Neural cell (in vitro differentiated cells): ENCODE data around the gene TLR2. TPM values are rescaled to one million over a fixed set of nuclear protein-coding genes. Genes with fewer than 3 reads are reported as not detected.

Experiments used
- H2AFZ ChIP-seq: fragments of 200-600, 300-800 bp; sonication (generic), shearing (Covaris generic); 2 replicates; pipeline ENCODE4 v1.6.0; 2014; ENCODE audit warnings: low read depth, mild to moderate bottlenecking, antibody characterized with exemption, low read length, moderate library complexity
- H3F3A ChIP-seq: fragments of 200-600 bp; shearing (Covaris generic); 2 replicates; pipeline ENCODE4 v1.6.1; 2016; ENCODE audit warnings: mild to moderate bottlenecking, moderate library complexity, mixed read lengths, antibody characterized with exemption, low read length; ENCODE audit not compliant: insufficient read depth, poor library complexity, severe bottlenecking
- H3K27ac ChIP-seq: fragments of 200-600, 300-800 bp; sonication (generic), shearing (Covaris generic); 2 replicates; pipeline ENCODE4 v1.5.1; 2014; ENCODE audit warnings: mild to moderate bottlenecking, low read length, moderate library complexity
- H3K27me3 ChIP-seq: fragments of 300-800, 200-600 bp; sonication (generic), shearing (Covaris generic); 2 replicates; pipeline ENCODE4 v1.6.0; 2014; ENCODE audit warnings: mild to moderate bottlenecking, low read depth, low read length, moderate library complexity; ENCODE audit not compliant: insufficient read depth
- H3K36me3 ChIP-seq: fragments of 300-800, 200-600 bp; sonication (generic), shearing (Covaris generic); 2 replicates; pipeline ENCODE4 v1.5.1; 2014; ENCODE audit warnings: mild to moderate bottlenecking, antibody characterized with exemption, low read length, moderate library complexity; ENCODE audit not compliant: insufficient read depth
- H3K4me2 ChIP-seq: fragments of 300-800, 200-600 bp; sonication (generic), shearing (Covaris generic); 2 replicates; pipeline ENCODE4 v1.6.0; 2014; ENCODE audit warnings: mild to moderate bottlenecking, low read length
- H3K4me3 ChIP-seq: fragments of 300-800, 200-600 bp; sonication (generic), shearing (Covaris generic); 2 replicates; pipeline ENCODE4 v1.5.1; 2014; ENCODE audit warnings: mild to moderate bottlenecking, low read length, moderate library complexity
- H3K79me2 ChIP-seq: fragments of 200-600 bp; shearing (Covaris generic); replicated peaks from 2 replicates; pipeline ENCODE4 v1.6.0; 2014; ENCODE audit warnings: mild to moderate bottlenecking, low read length, moderate library complexity; ENCODE audit not compliant: insufficient read depth
- H3K9ac ChIP-seq: fragments of 300-800, 200-600 bp; sonication (generic), shearing (Covaris generic); 2 replicates; pipeline ENCODE4 v1.6.1; 2016; ENCODE audit warnings: mild to moderate bottlenecking, low read length, mixed read lengths
- H3K9me2 ChIP-seq: fragments of 200-600 bp; shearing (Covaris generic); 2 replicates; pipeline ENCODE4 v1.6.1; 2016; ENCODE audit warnings: mild to moderate bottlenecking, low read length, mixed read lengths; ENCODE audit not compliant: insufficient read depth
- H3K9me3 ChIP-seq: fragments of 200-600, 300-800 bp; sonication (generic), shearing (Covaris generic); 2 replicates; pipeline ENCODE4 v1.6.1; 2016; ENCODE audit warnings: mild to moderate bottlenecking, mixed run types, low read length, moderate library complexity, mixed read lengths
- H4K20me1 ChIP-seq: fragments of 200-600 bp; shearing (Covaris generic); 2 replicates; pipeline ENCODE4 v1.6.1; 2016; ENCODE audit warnings: mild to moderate bottlenecking, mixed run types; ENCODE audit not compliant: insufficient read depth
- CTCF ChIP-seq: fragments of 450-650 bp; IDR thresholded peaks from 2 replicates; pipeline ENCODE4 v1.5.1; 2014; ENCODE audit warnings: antibody characterized with exemption, mild to moderate bottlenecking, moderate library complexity; ENCODE audit not compliant: poor library complexity, severe bottlenecking
- EP300 ChIP-seq: fragments of 450-650 bp; conservative IDR thresholded peaks from 2 replicates; pipeline ENCODE4 v1.6.1; 2014; ENCODE audit warnings: antibody characterized with exemption, mild to moderate bottlenecking, moderate library complexity; ENCODE audit not compliant: poor library complexity, severe bottlenecking
- EZH2 ChIP-seq: fragments of 200-600, 300-800 bp; shearing (Covaris generic), sonication (generic); IDR thresholded peaks from 2 replicates; pipeline ENCODE4 v1.6.1; 2014; ENCODE audit warnings: antibody characterized with exemption, low read length, borderline replicate concordance, mild to moderate bottlenecking; ENCODE audit not compliant: insufficient read depth, poor library complexity, severe bottlenecking
- MXI1 ChIP-seq: fragments of 450-650 bp; conservative IDR thresholded peaks from 2 replicates; pipeline ENCODE4 v1.6.1; 2014; ENCODE audit warnings: antibody characterized with exemption, mild to moderate bottlenecking; ENCODE audit not compliant: poor library complexity, severe bottlenecking
- POLR2AphosphoS5 ChIP-seq: IDR thresholded peaks from 2 replicates; pipeline ENCODE4 v1.6.1; 2012
- RAD21 ChIP-seq: fragments of 450-650 bp; conservative IDR thresholded peaks from 2 replicates; pipeline ENCODE4 v1.6.1; 2014; ENCODE audit warnings: antibody characterized with exemption, mild to moderate bottlenecking, moderate library complexity
- REST ChIP-seq: IDR thresholded peaks from 2 replicates; pipeline ENCODE4 v1.6.1; 2012; ENCODE audit warnings: borderline replicate concordance
- SMC3 ChIP-seq: fragments of 450-650 bp; conservative IDR thresholded peaks from 2 replicates; pipeline ENCODE4 v1.6.1; 2014; ENCODE audit warnings: antibody characterized with exemption, mild to moderate bottlenecking, moderate library complexity; ENCODE audit not compliant: poor library complexity
- TAF1 ChIP-seq: IDR thresholded peaks from 2 replicates; pipeline ENCODE4 v1.6.1; 2012; ENCODE audit warnings: low read depth
- polyA plus RNA-seq: library from polyadenylated mRNA; depleted of rRNA; stranded (reverse); fragments of >200 nt; gene quantifications from 2 replicates; pipeline ENCODE4 v1.2.3, GENCODE V29; 2014

TLR2 gene
- polyA plus RNA-seq, 1 donor from 2014 or later: not detected

- Histone ChIP-seq H3F3A (no peaks in the 10 kb centered on the region), H3K27me3 (no peaks in the 10 kb centered on the region), H3K27ac (no peak overlapping the region), H3K79me2 (no peaks in the 10 kb centered on the region), H2AFZ (no peak overlapping the region), H3K4me3 (no peak overlapping the region), H3K36me3 (no peaks in the 10 kb centered on the region), H4K20me1 (no peaks in the 10 kb centered on the region), H3K9me2 (no peaks in the 10 kb centered on the region), H3K4me2 (no peak overlapping the region), H3K9me3 (no peaks in the 10 kb centered on the region), H3K9ac (no peak overlapping the region)
- TF ChIP-seq EP300: no peak
- TF ChIP-seq CTCF: no peak
These were observed 22.4 kb downstream of the TLR2 start for GRCh38 chr4:153706519-153706918.

GRCh38 chr4:153710681-153711080 is 26.6 kb downstream of the TLR2 start:
- Histone ChIP-seq H3K27me3 (no peaks in the 10 kb centered on the region), H3K4me3 (no peak overlapping the region), H3K9ac (no peak overlapping the region), H3K27ac (no peak overlapping the region), H3K36me3 (no peaks in the 10 kb centered on the region), H2AFZ (no peak overlapping the region), H3K79me2 (no peaks in the 10 kb centered on the region), H3K9me2 (no peaks in the 10 kb centered on the region), H4K20me1 (no peaks in the 10 kb centered on the region), H3K4me2 (no peak overlapping the region), H3F3A (no peaks in the 10 kb centered on the region), H3K9me3 (no peaks in the 10 kb centered on the region)
- TF ChIP-seq EP300: no peak
- TF ChIP-seq POLR2AphosphoS5: no peak
- TF ChIP-seq SMC3: no peak
- TF ChIP-seq CTCF: no peak
- TF ChIP-seq TAF1: no peak
- no peak for TF ChIP-seq EZH2
- TF ChIP-seq MXI1: no peak
- TF ChIP-seq RAD21: no peak
- no peak for TF ChIP-seq REST
